ENCODE results near the gene IQCE. TPM values are rescaled to one million over a fixed set of nuclear protein-coding genes. Genes with fewer than 3 reads are reported as not detected.

The IQCE gene, protein sequence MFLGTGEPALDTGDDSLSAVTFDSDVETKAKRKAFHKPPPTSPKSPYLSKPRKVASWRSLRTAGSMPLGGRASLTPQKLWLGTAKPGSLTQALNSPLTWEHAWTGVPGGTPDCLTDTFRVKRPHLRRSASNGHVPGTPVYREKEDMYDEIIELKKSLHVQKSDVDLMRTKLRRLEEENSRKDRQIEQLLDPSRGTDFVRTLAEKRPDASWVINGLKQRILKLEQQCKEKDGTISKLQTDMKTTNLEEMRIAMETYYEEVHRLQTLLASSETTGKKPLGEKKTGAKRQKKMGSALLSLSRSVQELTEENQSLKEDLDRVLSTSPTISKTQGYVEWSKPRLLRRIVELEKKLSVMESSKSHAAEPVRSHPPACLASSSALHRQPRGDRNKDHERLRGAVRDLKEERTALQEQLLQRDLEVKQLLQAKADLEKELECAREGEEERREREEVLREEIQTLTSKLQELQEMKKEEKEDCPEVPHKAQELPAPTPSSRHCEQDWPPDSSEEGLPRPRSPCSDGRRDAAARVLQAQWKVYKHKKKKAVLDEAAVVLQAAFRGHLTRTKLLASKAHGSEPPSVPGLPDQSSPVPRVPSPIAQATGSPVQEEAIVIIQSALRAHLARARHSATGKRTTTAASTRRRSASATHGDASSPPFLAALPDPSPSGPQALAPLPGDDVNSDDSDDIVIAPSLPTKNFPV
- total RNA-seq = 10 to 100 TPM in 3 of 4 donors, 1 to 10 TPM in 1; 6.6 to 14.3 (median 12.8) TPM

- DNase-seq (ENCODE audit: low spot score) (peak; percentile 68), ATAC-seq (ENCODE audit: low FRiP score) (peak; percentile 69)
- TF ChIP-seq CTCF (IDR thresholded peaks at IDR 0.05) = no peak
Observed at GRCh38 chr7:2558629-2559282, at the start of gene IQCE. IQCE (plus strand) TSS chr7:2558979; CDS start chr7:2559182, 203 bp downstream.

GRCh38 chr7:2509298-2509906 is 49.4 kb upstream of the IQCE start:
- no peak for DNase-seq (ENCODE audit: low spot score)
- ATAC-seq (ENCODE audit: low FRiP score) = no peak
- no peak for TF ChIP-seq CTCF (IDR thresholded peaks at IDR 0.05)

- ATAC-seq (ENCODE audit: low FRiP score) = no peak
- DNase-seq (ENCODE audit: low spot score) = no peak
- no peak for TF ChIP-seq CTCF (IDR thresholded peaks at IDR 0.05)
Observed at GRCh38 chr7:2510130-2510776, 48.5 kb upstream of the IQCE start.

DNA sequence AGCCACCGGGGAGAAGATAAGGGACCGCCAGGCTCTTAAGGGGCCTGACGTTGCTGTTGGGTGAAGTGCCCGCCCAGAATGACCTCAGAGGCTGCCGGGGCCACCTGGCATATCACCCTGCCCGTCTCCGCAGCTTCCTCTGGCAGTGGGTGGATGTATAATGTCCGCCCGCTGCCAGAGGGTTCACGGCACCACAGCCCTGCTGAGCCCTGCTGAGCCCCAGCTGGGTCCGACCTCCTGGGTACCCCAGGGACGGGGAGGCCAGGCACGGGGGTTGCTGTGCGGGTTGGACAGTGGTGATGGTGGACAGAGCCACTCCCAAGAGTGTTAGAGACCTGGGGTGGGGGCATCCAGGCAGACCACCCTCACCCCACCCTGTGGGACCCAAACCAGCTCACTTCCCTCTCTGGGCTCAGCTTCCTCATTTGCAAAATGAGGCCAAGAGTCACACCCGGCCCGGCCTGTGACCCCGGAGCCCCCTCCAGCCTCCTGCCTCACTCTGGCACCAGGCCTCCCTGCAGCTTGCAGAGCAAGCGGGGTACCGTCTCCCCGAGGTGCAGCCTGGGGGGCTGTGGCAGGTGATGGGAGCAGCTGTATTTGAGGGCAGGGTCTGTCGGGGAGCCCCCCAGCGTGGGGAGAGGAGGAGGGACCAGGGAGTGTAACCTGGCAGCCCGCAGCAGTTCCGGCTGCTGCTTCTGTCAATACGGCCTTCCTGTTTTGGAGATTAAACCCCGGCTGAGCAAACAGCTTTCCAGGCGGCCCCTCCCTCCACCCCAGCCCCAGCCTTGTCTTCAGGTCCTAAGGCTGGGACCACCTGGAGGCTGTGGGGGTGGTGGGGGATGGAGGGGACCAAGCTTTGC is 47.6 kb upstream of the IQCE start:
- TF ChIP-seq CTCF (IDR thresholded peaks at IDR 0.05) = no peak
- ATAC-seq (ENCODE audit: low FRiP score) (no peak), DNase-seq (ENCODE audit: low spot score) (no peak)

- no peak for DNase-seq (ENCODE audit: low spot score)
- no peak for TF ChIP-seq CTCF (IDR thresholded peaks at IDR 0.05)
- ATAC-seq (ENCODE audit: low FRiP score) = no peak
Observed at GRCh38 chr7:2511769-2512168, 47.0 kb upstream of the IQCE start.

All from omental fat pad (tissue), 4 donors.